ENCODE results near the gene CSNK1E.

CSNK1E gene

DNA sequence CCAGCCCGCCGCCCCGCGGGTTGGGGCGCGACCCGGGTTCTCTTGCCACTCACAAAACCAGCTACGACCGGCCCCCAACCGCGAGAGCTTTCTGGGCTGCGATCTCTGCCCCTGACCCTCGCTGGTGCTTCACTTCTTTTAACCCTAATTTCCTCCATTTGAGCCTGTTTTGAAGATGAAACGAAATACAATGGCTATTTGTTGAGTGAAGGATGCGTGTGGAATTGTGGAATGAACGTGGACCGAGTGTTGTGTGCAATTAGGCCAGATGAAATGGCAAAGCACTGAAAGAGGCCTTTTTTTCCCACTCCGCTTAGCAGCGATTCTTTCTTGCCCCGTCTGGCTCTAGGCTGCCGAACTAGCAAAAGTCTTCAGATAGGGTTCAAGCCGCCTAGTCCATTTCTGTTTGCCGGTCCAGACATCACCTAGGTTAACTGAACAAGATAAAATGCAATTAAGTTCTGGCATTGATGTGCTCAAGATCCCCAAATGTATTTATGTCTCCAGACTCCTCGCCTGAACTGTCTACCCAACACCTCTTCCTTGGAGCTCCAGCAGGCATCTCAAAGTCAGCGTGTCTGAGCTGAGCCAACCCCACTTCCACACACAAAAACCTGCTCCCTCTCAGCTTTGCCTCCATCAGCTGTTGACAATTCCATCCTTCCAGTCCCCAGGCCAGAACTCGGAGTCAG is 44.0 kb downstream of the CSNK1E start:
- DNase-seq: no peak

DNA sequence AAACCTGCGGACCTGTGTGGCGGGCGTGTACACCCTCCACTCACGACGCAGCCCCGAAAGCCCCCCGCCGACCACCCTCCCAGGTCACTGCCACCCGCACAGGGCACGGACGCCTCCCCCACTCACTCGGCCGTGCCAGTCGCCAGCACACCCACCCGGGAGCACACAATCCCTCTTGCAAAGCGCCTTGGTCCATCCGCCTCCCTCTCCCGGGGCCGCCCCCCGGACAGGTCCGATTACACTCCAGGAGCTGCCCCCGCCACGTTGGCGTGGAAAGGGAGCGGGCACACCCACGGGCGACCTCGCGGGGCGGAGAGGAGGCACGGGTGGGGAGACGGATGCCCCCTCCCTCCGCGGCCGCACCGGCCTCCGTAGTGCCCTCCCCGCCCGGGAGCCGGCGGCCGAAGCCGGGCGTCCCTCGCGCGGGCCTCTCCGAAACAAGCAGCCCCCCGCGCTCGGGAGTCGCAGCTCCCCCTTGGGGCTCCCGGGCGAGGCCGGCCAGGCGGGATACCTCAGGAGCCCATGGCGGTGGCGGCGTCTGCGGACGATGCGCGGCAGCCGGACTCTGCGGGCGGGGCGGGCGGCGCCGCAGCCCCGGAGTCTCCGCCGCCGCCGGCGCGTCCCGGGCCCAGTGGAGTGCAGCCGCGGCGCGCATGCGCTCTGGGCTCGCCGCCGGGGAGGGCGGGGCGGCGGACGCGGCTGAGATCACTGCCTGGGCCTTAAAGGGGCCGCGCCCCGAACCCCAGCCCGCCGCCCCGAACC is 44.7 kb downstream of the CSNK1E start, which contains the start of gene TMEM184B:
TSS of gene TMEM184B (minus strand) at position 638 of the 762 bp plus-strand sequence. CDS start 25,049 bp downstream, outside the sequence.
- DNase-seq: peak; percentile 76

DNA sequence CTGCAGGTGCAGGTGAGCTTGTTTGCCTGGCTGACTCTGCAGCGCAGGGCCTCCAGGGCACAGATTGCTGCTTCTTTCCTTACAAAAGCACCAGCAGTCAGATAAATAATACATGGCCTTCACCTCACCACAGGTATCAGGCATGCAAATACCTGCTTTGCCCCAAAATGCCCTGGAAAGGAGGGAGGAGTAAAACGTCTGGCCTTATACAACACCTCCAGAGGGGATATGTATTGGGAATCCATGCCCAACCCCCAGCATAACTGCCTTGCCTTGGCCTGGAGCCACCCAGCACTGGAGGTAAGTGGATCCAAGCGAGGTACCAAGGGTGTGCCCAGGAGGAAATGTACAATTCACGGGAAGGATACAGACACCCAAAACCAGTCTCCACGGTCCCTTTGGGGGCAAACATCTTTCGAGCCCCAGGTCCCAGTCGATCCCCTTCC is 45.3 kb downstream of the CSNK1E start:
- no peak for DNase-seq

DNA sequence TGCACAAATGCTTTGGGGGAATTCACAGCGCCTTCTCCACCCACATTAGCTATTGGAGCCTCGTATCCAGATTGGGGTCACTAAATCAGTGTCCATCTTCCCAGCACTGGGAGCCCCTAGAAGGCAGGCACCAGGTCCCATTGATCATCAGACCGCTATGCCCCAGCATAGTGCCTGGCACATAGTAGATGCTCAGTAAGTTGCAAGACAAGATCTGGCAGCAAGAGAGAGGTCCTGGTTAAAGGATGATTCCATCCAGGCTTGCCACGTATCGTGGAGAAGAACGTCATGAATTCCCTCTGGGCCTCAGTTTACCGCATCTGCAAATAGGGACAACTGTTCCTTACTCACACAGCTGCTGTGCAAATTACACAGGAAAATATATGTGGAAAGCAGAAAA is 46.1 kb downstream of the CSNK1E start:
- no peak for DNase-seq

DNA sequence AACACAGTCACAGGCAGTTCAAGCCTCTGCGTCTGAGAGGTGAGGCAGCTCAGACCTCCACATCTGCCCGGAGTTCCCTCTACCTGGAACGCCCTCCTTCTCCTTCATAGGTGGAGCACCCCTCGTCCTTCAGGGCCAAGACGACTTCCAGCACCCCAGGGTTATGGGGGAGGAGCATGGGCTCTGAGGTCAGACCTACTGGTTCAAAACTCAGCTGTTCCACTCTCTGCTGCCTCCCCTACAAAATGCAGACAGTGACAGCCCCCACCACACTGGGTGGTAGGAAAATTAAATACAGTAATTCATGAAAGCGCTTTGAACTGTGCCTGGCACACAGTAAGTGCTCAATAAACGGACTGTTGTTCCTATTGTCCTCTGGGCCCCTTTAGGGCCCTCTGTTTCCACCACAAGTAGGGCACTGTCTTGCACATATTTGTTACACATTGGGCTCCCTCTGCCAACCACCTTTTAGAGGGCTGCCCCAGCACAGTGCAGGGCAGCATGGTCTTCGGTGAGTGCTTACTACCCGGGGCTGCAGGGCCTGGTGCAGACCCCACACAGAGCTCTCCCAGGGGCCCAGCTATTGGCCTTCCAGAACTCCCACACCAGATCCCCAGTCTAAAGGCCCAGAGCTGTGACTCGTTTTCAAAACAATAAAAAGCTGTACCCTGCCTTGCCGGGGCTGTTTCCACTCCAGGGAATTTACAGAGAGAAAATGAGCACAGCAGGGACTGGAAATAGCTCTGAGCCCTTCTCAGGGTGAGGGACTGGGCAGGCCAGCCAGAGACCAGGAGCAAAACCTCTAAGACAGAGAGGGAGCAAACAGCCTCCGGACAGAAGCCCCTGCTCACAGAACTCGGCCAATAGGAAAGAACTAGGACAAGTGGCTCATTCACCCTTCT is 46.9 kb downstream of the CSNK1E start:
- DNase-seq: no peak

DNA sequence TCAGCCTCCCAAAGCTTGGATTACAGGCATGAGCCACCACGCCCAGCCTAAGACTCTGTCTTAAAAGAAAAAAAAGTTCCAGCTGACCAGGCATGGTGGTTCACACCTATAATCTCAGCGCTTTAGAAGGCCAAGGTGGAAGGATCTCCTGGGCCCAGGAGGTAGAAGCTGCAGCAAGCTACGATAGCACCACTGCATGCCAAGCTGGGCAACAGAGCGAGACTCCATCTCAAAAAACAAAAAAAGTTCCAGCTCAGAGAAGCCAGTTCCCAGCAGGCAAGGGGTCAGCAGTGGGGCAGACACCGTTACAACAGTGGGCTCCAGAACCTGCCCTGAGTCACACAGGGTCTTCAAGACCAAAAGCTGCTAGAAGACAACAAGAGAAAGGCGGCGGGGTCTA is 47.8 kb downstream of the CSNK1E start:
- DNase-seq: no peak

DNA sequence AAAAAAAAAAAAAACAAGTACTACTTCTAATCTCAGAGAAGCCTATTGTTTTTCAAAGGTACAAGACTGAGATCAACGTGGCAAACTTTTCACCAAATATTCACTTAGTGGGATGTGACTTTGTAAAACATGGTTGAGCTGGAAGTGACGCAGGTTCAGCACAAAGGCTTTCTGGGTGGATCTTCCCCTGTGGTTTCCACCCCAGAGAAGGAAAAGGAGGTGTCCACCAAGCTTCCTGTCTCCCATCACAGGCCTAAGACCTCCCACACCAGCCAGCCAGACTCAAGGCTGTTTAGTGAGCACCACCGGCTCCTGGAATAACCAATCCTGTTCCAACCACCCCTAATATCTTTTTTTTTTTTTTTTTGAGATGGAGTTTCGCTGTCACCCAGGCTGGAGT is 50.1 kb downstream of the CSNK1E start:
- DNase-seq: peak; percentile 62

DNA sequence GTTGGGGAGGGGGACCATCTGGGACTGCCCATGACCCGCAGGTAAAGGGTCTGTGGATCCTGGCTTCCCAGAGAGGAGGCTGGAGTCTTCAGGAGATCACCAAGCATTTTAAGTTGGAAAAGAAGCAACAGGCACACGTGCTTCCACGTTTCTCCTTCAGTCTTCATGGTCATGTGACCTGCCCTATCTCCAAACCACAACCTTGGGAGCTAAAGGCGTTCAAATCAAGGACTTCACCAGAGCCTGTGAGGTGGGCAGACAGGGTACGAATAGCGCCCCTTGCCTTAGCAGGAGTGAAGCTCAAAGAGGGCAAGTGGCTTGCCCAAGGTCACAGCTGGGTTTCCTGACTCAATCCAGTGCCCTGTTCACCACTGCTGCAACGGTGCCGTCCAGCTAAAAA is 51.1 kb downstream of the CSNK1E start:
- peak; percentile 82 for DNase-seq

DNA sequence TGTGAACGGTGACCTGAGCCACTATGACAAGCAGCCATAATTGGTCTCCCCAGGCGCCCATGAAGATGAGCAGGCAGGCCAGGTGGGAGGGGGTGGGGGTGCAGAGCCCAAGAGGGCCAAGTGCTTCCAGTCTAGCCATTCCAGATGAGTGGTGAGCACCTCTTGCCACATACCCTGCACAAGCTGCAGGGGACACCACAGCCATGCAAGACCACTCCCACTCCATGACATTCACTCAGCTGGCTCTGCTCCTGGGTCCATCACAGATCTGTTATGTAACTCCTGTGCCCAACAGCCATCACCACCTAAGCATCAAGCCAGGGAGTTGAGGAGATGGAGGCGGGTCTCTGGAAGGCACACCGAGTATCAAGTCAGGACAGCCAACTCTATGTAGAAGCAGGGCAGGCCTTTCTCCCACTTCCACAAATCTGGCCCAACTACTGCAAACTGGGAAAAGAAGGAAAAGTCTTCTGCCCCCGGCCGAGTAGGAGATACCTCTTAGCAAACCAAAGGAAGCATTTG is 52.9 kb downstream of the CSNK1E start:
- no peak for DNase-seq

DNA sequence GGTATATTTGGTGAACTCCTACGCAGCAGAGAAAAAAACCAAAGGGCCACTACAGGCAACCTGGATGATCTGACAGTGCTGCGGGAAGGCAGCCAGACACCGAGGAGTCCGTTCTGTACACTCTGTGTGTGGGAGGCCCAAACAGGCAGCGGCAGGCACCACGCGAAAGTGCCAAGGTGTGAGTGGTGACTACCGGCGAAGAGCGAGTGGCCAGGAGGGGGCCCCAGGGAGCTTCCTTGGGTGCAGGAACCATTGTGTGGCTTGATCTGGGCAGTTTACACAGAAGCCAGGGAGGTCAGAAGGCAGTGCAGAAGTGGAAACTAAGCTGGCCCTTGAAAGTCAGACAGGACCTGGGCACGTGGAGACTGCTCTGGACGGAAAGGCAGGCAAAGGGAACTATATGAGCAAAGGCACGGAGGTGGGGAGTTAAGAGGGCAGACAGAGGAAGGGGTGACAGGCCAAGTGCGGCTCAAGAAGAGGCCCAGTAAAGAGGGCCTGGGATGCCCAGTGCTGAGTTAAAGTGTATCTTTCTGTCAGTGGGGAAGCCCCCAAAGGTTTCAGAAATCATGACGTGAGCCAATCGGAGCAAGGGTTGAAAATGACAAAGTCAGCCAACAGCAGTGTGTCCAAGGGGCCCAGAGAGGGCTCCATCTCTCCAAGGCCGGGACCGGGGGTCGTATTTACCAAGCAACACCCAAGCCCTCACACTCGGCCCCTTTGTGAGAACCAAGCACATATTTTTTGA is 55.0 kb downstream of the CSNK1E start:
- peak; percentile 60 for DNase-seq

DNA sequence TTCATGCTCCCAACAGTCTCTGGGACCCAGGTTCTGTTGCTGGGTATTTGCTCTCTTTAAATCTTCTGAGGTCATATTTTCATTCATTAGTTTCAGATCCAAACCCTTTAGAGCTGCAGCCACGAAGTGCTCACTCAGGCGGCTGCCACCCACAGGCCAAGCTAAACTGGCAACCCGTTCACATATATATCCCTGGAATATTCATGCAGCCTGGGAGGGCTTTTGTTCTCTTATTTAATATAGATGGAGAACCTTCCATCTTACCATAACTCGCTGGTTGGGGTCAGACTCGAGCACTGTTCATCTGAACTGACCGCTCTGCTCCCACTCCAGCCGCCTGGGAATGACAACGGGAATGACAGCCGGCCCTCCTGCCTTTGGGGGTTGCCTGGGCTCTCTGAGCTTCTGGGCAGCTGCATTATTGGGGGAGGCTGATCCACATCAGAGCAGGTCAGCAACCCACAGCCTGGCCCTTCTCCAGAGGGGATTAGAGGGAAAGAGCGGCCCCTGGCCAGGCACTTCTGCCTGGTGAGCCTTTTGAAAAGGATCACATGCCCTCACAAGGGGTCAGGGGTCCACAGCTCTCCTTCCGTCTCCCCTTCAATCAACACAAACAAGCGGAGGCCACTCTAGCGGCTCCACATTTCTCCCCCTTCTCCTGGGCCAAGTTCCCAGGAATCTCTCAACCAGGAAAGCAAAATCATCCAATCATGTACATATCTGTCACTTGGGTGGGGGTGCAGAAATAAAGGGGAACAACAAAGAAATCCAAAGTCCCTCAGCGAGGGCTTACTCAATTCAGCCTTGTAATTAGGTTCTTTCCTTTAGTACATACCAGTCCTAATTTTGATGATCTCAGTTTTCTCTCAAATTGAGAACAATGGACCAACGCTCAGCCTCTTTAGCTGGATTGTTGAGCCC is 56.2 kb downstream of the CSNK1E start:
- no peak for DNase-seq

DNA sequence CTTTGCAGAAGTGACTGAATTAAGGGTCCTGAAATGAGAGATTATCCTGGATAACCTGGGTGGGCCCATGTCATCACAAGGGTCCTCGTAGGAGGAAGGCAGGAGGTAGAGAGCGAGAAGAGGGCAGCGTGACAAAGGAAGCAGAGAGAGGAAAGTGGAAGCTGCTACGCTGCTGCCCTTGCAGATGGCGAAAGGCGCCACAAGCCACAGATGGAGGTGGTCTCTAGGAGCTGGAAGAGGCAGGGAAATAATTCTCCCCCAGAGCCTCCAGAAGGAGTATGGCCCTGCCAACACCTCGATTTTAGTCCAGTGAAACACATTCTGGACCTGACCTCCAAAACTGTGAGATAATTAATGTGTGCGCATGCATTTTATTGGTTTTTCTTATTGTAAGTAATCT is 57.9 kb downstream of the CSNK1E start:
- no peak for DNase-seq

DNA sequence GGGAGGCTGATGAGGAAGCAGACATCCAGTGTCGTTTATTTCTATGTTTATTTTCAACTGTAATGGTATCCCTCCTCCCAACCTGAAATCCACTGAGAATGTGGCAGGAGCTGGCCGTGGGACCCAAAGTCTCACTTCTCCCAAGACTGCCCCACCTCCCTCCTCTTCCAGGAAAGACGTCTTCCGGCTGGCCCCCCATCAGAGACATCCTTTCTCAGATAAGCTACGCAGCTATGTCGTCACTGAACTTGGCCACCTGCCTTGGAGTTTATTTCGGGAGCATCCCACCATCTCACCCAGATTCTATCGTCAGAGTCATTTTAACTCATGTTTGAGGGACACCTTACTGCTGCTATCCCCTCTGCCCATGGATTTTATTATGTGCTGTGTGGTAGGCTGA is 58.3 kb downstream of the CSNK1E start:
- no peak for DNase-seq

DNA sequence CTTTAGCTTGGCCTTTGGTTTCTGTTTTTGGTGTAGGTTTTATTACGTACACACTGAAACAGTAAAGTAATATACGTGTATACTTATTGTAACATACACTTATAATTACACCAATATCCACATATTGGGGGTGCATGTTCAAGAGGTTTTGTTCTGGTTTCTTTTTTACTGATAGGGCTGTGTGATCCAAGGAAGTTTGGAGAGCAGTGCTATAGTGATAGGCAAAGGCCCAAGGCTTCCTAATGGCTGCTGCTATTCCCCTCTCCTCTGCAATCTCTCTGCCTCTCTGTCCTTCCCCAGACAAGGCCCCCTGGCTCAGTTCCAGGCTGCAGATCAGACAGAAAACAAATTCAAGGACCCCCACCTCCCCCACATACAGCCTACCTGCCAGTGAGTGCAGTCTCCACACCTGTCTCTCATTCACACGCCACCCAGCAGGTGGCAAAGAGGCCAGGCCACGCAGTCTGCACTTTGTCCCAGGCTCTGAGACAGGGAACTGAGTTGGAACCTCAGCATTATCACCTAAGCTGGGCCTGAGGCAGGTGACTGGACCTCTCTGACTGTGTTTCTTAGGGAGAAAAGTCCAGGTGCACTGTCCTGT is 59.5 kb downstream of the CSNK1E start:
- no peak for DNase-seq

DNA sequence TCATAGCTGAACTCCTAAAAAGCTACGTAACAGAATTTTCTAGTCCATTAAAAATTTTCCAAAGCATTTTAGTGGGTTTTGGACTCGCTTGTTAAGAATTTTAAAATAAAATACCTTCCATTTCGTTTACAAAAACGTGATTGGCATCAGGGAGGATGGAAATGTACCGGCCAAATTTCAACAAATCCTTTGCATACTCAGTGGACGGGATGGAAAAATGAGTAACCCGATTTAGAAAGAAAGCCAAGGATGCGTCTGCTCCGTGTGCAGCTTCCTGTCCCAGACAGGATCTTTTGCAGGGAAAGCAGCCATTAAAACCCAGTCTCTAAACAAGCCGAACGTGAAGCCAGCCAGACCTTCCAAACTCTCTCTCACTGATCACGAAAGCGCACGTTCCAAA is 60.1 kb downstream of the CSNK1E start:
- DNase-seq: no peak

DNA sequence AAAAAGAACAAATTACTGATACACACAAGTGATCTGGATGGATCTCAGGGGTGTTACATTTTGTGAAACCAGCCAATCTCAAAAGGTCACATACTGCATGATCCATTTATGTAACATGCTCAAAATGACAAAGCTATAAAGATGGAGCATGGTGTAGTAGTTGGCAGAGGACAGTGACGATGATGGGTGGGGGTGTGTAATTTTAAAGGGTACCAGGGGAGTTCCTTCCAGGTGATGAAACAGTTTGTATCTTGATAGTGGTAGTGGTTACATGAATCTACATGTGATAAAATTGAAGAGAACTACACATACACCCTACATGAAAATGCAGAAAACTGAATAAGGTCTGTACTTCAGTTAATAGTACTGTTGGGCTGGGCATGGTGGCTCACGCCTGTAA is 61.5 kb downstream of the CSNK1E start:
- no peak for DNase-seq

DNA sequence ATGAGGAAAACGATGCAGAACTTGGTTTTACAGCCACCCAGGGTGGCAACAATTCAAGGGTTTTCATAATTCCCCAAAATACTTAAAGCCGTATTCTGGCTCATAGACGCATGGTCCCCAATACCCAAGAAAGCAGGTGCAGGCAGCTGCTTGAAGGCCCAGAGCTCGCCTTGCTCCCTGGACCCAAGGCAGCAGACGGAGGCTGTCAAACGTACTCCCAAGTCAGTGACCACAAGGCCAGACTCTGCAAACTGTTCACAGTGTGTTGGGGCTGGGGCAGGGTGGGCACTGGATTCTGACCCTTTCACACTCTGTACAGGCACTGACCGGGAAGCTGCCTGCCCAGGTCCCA is 65.9 kb downstream of the CSNK1E start:
- no peak for DNase-seq

DNA sequence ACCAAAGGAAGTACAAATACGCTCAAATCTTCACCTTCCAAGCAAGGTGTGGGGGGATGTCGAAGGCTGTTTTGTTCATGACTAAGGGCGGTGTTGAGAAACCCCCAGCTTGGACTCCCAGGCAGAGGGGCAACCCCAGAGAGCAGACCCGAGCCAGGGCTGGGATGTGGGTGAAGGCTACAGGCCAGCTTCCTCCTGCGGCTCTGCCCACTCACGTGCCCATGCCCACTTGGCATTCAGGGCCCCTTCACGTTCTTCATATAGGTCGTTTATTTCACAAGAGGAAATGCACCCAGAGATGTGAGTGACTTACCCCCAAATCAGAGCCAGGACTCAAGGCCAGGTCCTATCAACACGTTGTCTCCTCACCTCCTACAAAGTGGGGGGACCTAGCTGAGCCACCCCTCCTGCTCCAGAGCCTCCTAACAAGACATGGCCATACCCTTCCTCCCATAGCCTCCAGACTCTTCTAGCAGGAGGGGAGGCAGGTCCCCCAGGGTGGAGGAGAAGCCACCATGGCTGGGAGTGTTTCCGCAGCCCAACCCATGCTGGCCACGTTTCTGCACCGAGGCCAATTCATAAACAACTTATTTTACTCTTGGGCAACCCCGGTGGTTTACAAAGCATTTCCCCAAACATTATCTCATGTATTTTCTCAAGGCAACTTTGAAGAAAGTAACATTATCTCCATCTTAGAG is 66.4 kb downstream of the CSNK1E start:
- DNase-seq: no peak

DNA sequence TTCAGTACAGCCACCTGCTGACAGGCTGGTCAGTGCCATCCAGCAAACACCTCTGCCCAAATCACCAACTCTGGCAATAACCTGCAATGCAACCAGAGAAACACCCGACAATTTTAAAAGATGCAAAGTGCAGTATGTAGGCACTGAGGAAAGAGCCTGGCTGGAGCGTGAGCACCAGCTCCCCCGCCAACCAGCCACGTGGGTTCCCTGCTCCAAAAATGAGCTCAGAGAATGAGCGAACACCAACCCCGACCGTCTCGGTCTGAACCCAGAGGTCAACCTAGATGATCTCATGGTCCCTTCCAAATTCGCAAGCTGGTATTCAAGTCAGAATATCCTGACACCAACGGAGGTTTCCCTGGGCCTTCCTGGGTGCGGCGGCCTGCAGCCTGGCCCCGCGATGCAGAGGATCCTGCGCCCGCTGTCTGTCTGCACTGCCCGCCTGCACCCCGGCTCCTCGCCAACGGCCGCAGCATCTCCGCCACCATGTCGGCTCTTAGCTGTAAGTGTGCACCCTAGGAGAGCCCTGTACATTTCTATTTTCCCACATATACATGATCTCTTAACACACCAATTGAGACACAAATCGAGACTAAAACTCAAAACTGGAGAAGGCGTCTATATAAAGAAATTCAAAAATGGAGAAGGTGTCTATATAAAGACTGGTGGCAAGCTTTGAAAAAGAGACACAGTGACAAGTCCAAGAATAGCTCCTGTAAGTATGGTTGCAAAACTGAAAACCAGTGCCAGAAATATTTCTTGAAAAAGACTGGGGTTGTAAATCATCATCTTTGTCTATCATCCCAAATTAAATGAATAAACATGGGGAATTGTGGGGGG is 67.2 kb downstream of the CSNK1E start:
- no peak for DNase-seq

All from hematopoietic multipotent progenitor cell treated with erythropoietin and hydrocortisone succinate and interleukin-3 and kit ligand, for 8 days (in vitro differentiated cells).